Subcutaneous abdominal adipose tissue (tissue), 5 donors: ENCODE data around the gene DCDC2B.

ENCODE experiments used
- H3K27ac ChIP-seq: one replicate; pipeline ENCODE4 v1.7.0; 2013; ENCODE audit warnings: low read depth, mild to moderate bottlenecking, inconsistent platforms, low read length, moderate library complexity
- H3K27me3 ChIP-seq, 5 donors: one replicate each; pipeline ENCODE4 v1.7.0; 2013; ENCODE audit warnings: low read length in 5 of 5, inconsistent platforms in 1 of 5; ENCODE audit not compliant: control insufficient read depth in 5 of 5, insufficient read depth in 4 of 5
- H3K36me3 ChIP-seq, 5 donors: one replicate each; pipeline ENCODE4 v1.7.0; 2013; ENCODE audit warnings: low read length in 5 of 5; ENCODE audit not compliant: control insufficient read depth in 5 of 5, insufficient read depth in 5 of 5
- H3K4me1 ChIP-seq, 5 donors: one replicate each; pipeline ENCODE4 v1.7.0; 2013; ENCODE audit warnings: low read length in 5 of 5, mild to moderate bottlenecking in 3 of 5, moderate library complexity in 1 of 5; ENCODE audit not compliant: control insufficient read depth in 5 of 5, insufficient read depth in 5 of 5
- H3K4me3 ChIP-seq, 5 donors: one replicate each; pipeline ENCODE4 v1.7.0; 2013; ENCODE audit warnings: low read length in 5 of 5, low read depth in 1 of 5
- H3K9ac ChIP-seq, 5 donors: one replicate each; pipeline ENCODE4 v1.7.0; 2013; ENCODE audit warnings: low read length in 5 of 5, mild to moderate bottlenecking in 4 of 5, moderate library complexity in 3 of 5
- H3K9me3 ChIP-seq, 5 donors: one replicate each; pipeline ENCODE4 v1.7.0; 2013; ENCODE audit warnings: low read length in 5 of 5; ENCODE audit not compliant: control insufficient read depth in 5 of 5
- donor health status: healthy.
- donor health status: healthy.
- donor health status: healthy.
- donor health status: healthy.
- donor health status: healthy.

Gene DCDC2B

GRCh38 chr1:32180186-32181060 lies 28.5 kb upstream of the DCDC2B start:
- Histone ChIP-seq H3K36me3 (peaks cover 5 to 27% (median 19%) of the 10 kb centered on the region in 5 donors), H3K9ac (peak overlapping the region; percentile 32 to 97 (median 92)), H3K27me3 (no peaks in the 10 kb centered on the region), H3K4me1 (peaks cover 9 to 53% (median 46%) of the 10 kb centered on the region in 5 donors), H3K9me3 (no peaks in the 10 kb centered on the region), H3K27ac (peak overlapping the region; percentile 99), H3K4me3 (peak overlapping the region; percentile 72 to 82 (median 74))

GRCh38 chr1:32181065-32181464 lies 27.8 kb upstream of the DCDC2B start:
- Histone ChIP-seq H3K36me3 (peaks cover 5 to 33% (median 21%) of the 10 kb centered on the region in 5 donors), H3K27ac (peak overlapping the region; percentile 99)

GRCh38 chr1:32181563-32181962 lies 27.3 kb upstream of the DCDC2B start:
- Histone ChIP-seq H3K9me3 (no peaks in the 10 kb centered on the region), H3K4me1 (peaks cover 9 to 56% (median 46%) of the 10 kb centered on the region in 5 donors), H3K27me3 (no peaks in the 10 kb centered on the region), H3K4me3 (peak overlapping the region; percentile 48 to 82 (median 74)), H3K27ac (peak overlapping the region; percentile 99), H3K36me3 (peaks cover 9 to 38% (median 26%) of the 10 kb centered on the region in 5 donors), H3K9ac (peak overlapping the region in 4 of 5 donors; percentile 92 to 97 (median 94))

More at GRCh38 chr1:32181065-32181464, 27.8 kb upstream of the DCDC2B start:
- Histone ChIP-seq H3K27me3 (no peaks in the 10 kb centered on the region), H3K9ac (peak overlapping the region; percentile 32 to 97 (median 92)), H3K4me1 (peaks cover 9 to 53% (median 46%) of the 10 kb centered on the region in 5 donors), H3K4me3 (peak overlapping the region; percentile 72 to 82 (median 74)), H3K9me3 (no peaks in the 10 kb centered on the region)

GRCh38 chr1:32182060-32182459 lies 26.8 kb upstream of the DCDC2B start:
- peak overlapping the region in 3 of 5 donors; percentile 41 to 97 (median 96) for H3K9ac ChIP-seq
- no peaks in the 10 kb centered on the region for H3K9me3 ChIP-seq
- H3K36me3 ChIP-seq: peaks cover 10 to 43% (median 29%) of the 10 kb centered on the region in 5 donors
- peaks cover 9 to 58% (median 46%) of the 10 kb centered on the region in 5 donors for H3K4me1 ChIP-seq
- peak overlapping the region in 1 of 5 donors; percentile 74 for H3K4me3 ChIP-seq
- H3K27me3 ChIP-seq: no peaks in the 10 kb centered on the region
- H3K27ac ChIP-seq: peak overlapping the region; percentile 99

GRCh38 chr1:32184650-32185049 lies 24.2 kb upstream of the DCDC2B start:
- Histone ChIP-seq H3K27ac (no peak overlapping the region), H3K36me3 (peaks cover 16 to 69% (median 54%) of the 10 kb centered on the region in 5 donors), H3K4me1 (peaks cover 3 to 44% (median 35%) of the 10 kb centered on the region in 5 donors), H3K4me3 (no peak overlapping the region), H3K9me3 (no peaks in the 10 kb centered on the region), H3K27me3 (no peaks in the 10 kb centered on the region), H3K9ac (no peak overlapping the region)

- H3K27me3 ChIP-seq: no peaks in the 10 kb centered on the region
- no peak overlapping the region for H3K4me3 ChIP-seq
- H3K36me3 ChIP-seq: peaks cover 18 to 83% (median 67%) of the 10 kb centered on the region in 5 donors
- no peak overlapping the region for H3K9ac ChIP-seq
- no peak overlapping the region for H3K27ac ChIP-seq
- H3K4me1 ChIP-seq: peaks cover 3 to 33% (median 24%) of the 10 kb centered on the region in 5 donors
- no peaks in the 10 kb centered on the region for H3K9me3 ChIP-seq
Observed at GRCh38 chr1:32186077-32186476, 22.8 kb upstream of the DCDC2B start.

- Histone ChIP-seq H3K9ac (no peak overlapping the region), H3K9me3 (no peaks in the 10 kb centered on the region), H3K4me3 (no peak overlapping the region), H3K4me1 (peaks cover 3 to 29% (median 20%) of the 10 kb centered on the region in 5 donors), H3K27ac (no peak overlapping the region), H3K27me3 (no peaks in the 10 kb centered on the region), H3K36me3 (peaks cover 18 to 84% (median 67%) of the 10 kb centered on the region in 5 donors)
Observed at GRCh38 chr1:32186491-32186890, 22.4 kb upstream of the DCDC2B start.

- H3K27me3 ChIP-seq: no peaks in the 10 kb centered on the region
- no peak overlapping the region for H3K9ac ChIP-seq
- H3K4me3 ChIP-seq: no peak overlapping the region
- H3K9me3 ChIP-seq: no peaks in the 10 kb centered on the region
- H3K27ac ChIP-seq: no peak overlapping the region
- peaks cover 23 to 92% (median 77%) of the 10 kb centered on the region in 5 donors for H3K36me3 ChIP-seq
- H3K4me1 ChIP-seq: peaks cover 0 to 16% (median 12%) of the 10 kb centered on the region in 5 donors
Observed at GRCh38 chr1:32187850-32188249, 21.0 kb upstream of the DCDC2B start.

GRCh38 chr1:32192220-32192948 lies 16.5 kb upstream of the DCDC2B start:
- no peak overlapping the region for H3K4me3 ChIP-seq
- H3K9ac ChIP-seq: no peak overlapping the region
- no peaks in the 10 kb centered on the region for H3K9me3 ChIP-seq
- no peak overlapping the region for H3K27ac ChIP-seq
- H3K27me3 ChIP-seq: no peaks in the 10 kb centered on the region
- H3K4me1 ChIP-seq: peaks cover 0 to 6% (median 0%) of the 10 kb centered on the region in 5 donors
- peaks cover 22 to 100% (median 98%) of the 10 kb centered on the region in 5 donors for H3K36me3 ChIP-seq
